Activated naive CD4-positive, alpha-beta T cell treated with anti-CD3 and anti-CD28 coated beads for 36 hours (primary cell): ENCODE results near the gene STEAP1. TPM values are rescaled to one million over a fixed set of nuclear protein-coding genes. Genes with fewer than 3 reads are reported as not detected.

Experiments
- CTCF ChIA-PET: fragments of 350-600 bp; sonication (Branson Sonifier 250); formaldehyde crosslinking; loops from one replicate; lab custom pipeline; 2021; ENCODE audit warnings: antibody characterized with exemption; lab: Charles Lee
- DNase-seq: peaks from one replicate; pipeline ENCODE4 v3.0.0-alpha.2; 2020
- H3K27ac Mint-ChIP-seq: one replicate; pipeline ENCODE4 v1.8.0; 2021; ENCODE audit warnings: mild to moderate bottlenecking, mixed read lengths
- H3K27me3 Mint-ChIP-seq: one replicate; pipeline ENCODE4 v1.8.0; 2021; ENCODE audit warnings: low read depth, mixed read lengths
- H3K36me3 Mint-ChIP-seq: one replicate; pipeline ENCODE4 v1.8.0; 2021; ENCODE audit warnings: low read depth, mixed read lengths
- H3K4me1 Mint-ChIP-seq: one replicate; pipeline ENCODE4 v1.8.0; 2021; ENCODE audit warnings: low read depth, mixed read lengths
- H3K4me3 Mint-ChIP-seq: one replicate; pipeline ENCODE4 v1.8.0; 2021; ENCODE audit warnings: mild to moderate bottlenecking, moderate library complexity, mixed read lengths
- H3K9me3 Mint-ChIP-seq: one replicate; pipeline ENCODE4 v1.8.0; 2021; ENCODE audit warnings: mixed read lengths
- intact Hi-C: fragments of 100-400 bp; cut with micrococcal nuclease; formaldehyde crosslinking; loops from one replicate; pipeline ENCODE4 v1.15.1; 2023
- total RNA-seq, 2 experiments: library from RNA; stranded (reverse); gene quantifications; one replicate each; pipeline ENCODE4 v1.2.3, GENCODE V29; 2021

STEAP1 gene
- total RNA-seq, 2 experiments from 2014 or later: 2.6 to 3.3 TPM

- intact Hi-C loops: no loop called here
- CTCF ChIA-PET: interaction anchor here (1.0 to 1.7 kb wide), 2 partner anchors 16 to 42 kb away, joined by 4 to 6 read pairs; partner anchors contain the start of gene STEAP2
- Mint-ChIP-seq H3K4me3 (no peak overlapping the region), H3K4me1 (no peaks in the 10 kb centered on the region), H3K27me3 (peaks cover 2% of the 10 kb centered on the region), H3K9me3 (peaks cover 17% of the 10 kb centered on the region), H3K36me3 (no peaks in the 10 kb centered on the region), H3K27ac (no peak overlapping the region)
- no peak for DNase-seq
Observed at GRCh38 chr7:90194911-90195809, 40.9 kb downstream of the STEAP1 start.

DNA sequence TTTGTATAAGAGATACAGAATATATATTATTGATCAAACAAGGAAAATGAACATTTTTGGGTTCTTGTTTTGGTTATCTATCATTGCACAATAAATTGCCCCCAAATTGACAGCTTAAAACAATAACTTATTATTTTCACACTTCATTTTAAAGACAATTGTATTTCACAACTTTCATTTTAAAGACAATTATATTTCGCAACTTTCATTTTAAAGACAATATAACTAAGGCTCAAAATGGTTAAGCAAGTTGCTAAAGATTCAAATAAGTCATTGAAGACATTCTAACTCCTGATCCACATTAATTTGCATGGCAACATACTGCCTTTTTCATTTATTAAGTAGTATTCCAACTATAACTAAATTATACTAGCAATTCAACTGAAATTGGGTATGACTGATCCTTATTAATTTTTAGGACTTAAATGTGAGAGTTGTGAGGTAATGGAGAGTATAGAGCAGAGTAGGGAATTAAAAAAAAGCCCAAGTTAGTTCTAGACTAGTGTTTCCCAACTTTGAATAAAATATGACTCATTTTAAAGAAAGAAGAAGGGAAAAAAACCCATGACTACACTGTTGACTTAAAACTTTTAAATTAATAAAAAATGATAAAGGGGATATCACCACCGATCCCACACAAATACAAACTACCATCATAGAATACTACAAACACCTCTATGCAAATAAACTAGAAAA lies 47.4 kb downstream of the STEAP1 start:
- Mint-ChIP-seq H3K27me3 (no peaks in the 10 kb centered on the region), H3K36me3 (no peaks in the 10 kb centered on the region), H3K9me3 (no peaks in the 10 kb centered on the region), H3K4me3 (no peak overlapping the region), H3K27ac (no peak overlapping the region), H3K4me1 (no peaks in the 10 kb centered on the region)
- DNase-seq: no peak
- CTCF ChIA-PET: no interaction called here
- intact Hi-C loops: no loop called here

DNA sequence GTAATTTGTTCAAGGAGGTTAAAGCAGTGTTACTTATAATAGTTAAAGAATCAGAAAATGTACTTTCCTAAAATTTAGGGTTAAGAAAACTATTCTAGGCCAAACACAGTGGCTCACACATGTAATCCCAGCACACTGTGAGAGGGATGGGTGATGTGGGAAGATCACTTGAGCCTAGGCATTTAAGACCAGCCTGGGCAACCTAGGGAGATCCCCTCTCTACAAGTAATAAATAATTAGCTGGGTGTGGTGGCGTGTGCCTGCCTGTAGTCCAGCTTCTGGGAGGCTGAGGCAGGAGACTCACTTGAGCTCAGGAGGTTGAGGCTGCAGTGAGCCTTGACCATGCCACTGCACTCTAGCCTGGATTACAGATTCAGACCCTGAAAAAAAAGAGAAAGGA lies 53.7 kb downstream of the STEAP1 start:
- CTCF ChIA-PET: interaction anchor here (1.0 kb wide), 1 partner anchor 11 kb away, joined by 5 read pairs; no protein-coding TSS in a partner anchor
- intact Hi-C loops: no loop called here

DNA sequence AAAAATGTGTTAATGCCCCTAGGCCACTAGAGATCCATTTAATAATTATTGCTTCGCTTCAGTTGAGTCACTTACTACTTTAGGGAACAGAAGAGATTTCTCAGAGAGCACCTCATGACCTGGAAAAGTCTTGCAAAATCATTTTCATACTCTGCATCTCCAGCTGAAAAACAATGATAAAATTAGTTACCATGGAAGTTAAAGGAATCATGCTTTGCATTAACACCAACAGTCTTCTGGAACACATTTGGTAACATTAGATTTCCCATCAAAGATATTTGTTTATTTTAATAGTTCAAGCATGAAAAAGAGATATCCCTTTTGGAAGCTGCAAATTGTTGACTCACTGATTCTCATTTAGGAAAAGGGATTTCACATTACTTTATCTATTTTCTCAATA lies 55.5 kb downstream of the STEAP1 start:
- H3K27me3 Mint-ChIP-seq: peaks cover 20% of the 10 kb centered on the region
- no peak overlapping the region for H3K4me3 Mint-ChIP-seq
- H3K9me3 Mint-ChIP-seq: no peaks in the 10 kb centered on the region
- CTCF ChIA-PET: interaction anchor here (1.0 kb wide), 1 partner anchor 31 kb away, joined by 3 read pairs; no protein-coding TSS in a partner anchor
- H3K27ac Mint-ChIP-seq: no peak overlapping the region
- no peak for DNase-seq
- H3K4me1 Mint-ChIP-seq: peaks cover 7% of the 10 kb centered on the region
- H3K36me3 Mint-ChIP-seq: no peaks in the 10 kb centered on the region
- intact Hi-C loops: no loop called here

More for the DNA sequence above, 53.7 kb downstream of the STEAP1 start:
- Mint-ChIP-seq H3K4me1 (peaks cover 7% of the 10 kb centered on the region), H3K9me3 (no peaks in the 10 kb centered on the region), H3K36me3 (no peaks in the 10 kb centered on the region), H3K4me3 (no peak overlapping the region), H3K27me3 (peaks cover 20% of the 10 kb centered on the region), H3K27ac (no peak overlapping the region)
- DNase-seq: no peak

GRCh38 chr7:90210475-90210874 lies 56.2 kb downstream of the STEAP1 start:
- no peak overlapping the region for H3K4me3 Mint-ChIP-seq
- no peaks in the 10 kb centered on the region for H3K36me3 Mint-ChIP-seq
- CTCF ChIA-PET: interaction anchor here (1.0 to 2.0 kb wide), 5 partner anchors 14 to 49 kb away, joined by 3 to 8 read pairs (median 4); no protein-coding TSS in a partner anchor
- no peak overlapping the region for H3K27ac Mint-ChIP-seq
- no peaks in the 10 kb centered on the region for H3K9me3 Mint-ChIP-seq
- H3K27me3 Mint-ChIP-seq: peaks cover 20% of the 10 kb centered on the region
- intact Hi-C loops: no loop called here
- no peak for DNase-seq
- H3K4me1 Mint-ChIP-seq: peaks cover 7% of the 10 kb centered on the region

- DNase-seq: no peak
- Mint-ChIP-seq H3K27me3 (peaks cover 20% of the 10 kb centered on the region), H3K9me3 (no peaks in the 10 kb centered on the region), H3K4me1 (peaks cover 7% of the 10 kb centered on the region), H3K36me3 (no peaks in the 10 kb centered on the region), H3K27ac (no peak overlapping the region), H3K4me3 (peak overlapping the region; percentile 63)
- CTCF ChIA-PET: interaction anchor here (0.7 to 2.0 kb wide), 12 partner anchors 12 to 215 kb away, joined by 3 to 9 read pairs (median 4); partner anchors contain the start of gene STEAP1
- intact Hi-C loops: loop anchor here (1.0 kb wide), 1 partner anchor 57 kb away; the partner anchor contains the start of gene STEAP1
Observed at GRCh38 chr7:90210981-90211380, 56.7 kb downstream of the STEAP1 start.

DNA sequence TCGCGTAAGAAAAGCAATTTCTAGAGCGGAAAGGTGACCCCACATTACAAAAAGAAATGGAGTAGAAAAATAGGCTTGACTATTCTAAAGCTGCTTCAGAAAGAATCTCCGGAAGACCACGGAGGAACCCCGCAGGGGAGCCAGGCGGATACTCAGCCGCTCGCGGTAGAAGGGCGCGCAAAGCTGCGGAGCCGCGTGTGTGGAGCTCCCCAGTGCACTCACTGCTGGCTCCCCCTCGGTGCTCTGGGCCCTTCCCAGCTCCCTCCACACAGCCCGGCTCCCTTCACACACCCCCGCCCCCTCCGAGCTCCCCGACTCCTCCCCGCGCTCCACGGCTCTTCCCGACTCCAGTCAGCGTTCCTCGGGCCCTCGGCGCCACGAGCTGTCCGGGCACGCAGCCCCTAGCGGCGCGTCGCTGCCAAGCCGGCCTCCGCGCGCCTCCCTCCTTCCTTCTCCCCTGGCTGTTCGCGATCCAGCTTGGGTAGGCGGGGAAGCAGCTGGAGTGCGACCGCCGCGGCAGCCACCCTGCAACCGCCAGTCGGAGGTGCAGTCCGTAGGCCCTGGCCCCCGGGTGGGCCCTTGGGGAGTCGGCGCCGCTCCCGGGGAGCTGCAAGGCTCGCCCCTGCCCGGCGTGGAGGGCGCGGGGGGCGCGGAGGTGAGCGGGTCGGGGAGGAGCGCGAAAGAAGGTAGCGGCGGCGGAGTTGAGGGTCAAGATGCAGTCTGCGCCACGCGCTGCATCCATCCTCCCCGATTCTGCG lies 57.3 kb downstream of the STEAP1 start, which contains the start of gene STEAP2:
STEAP2 (plus strand) TSS at position 350 of the 758 bp plus-strand sequence. CDS start 13,343 bp downstream, outside the sequence.
- DNase-seq: peak; percentile 51
- Mint-ChIP-seq H3K9me3 (no peaks in the 10 kb centered on the region), H3K4me1 (peaks cover 7% of the 10 kb centered on the region), H3K36me3 (no peaks in the 10 kb centered on the region), H3K4me3 (peak within 1 kb of the TSS; percentile 63), H3K27me3 (peaks cover 23% of the 10 kb centered on the region), H3K27ac (no peak within 1 kb of the TSS)
- intact Hi-C loops: loop anchor here (1.0 kb wide), 1 partner anchor 57 kb away; the partner anchor contains the start of gene STEAP1
- CTCF ChIA-PET: interaction anchor here (0.7 to 2.0 kb wide), 15 partner anchors 12 to 214 kb away, joined by 3 to 9 read pairs (median 4); partner anchors contain the start of gene STEAP1

- H3K4me1 Mint-ChIP-seq: peaks cover 7% of the 10 kb centered on the region
- no peak for DNase-seq
- H3K4me3 Mint-ChIP-seq: no peak overlapping the region
- H3K9me3 Mint-ChIP-seq: no peaks in the 10 kb centered on the region
- peaks cover 23% of the 10 kb centered on the region for H3K27me3 Mint-ChIP-seq
- CTCF ChIA-PET: interaction anchor here (0.7 to 2.0 kb wide), 10 partner anchors 13 to 214 kb away, joined by 3 to 9 read pairs (median 4); partner anchors contain the start of gene STEAP1
- intact Hi-C loops: no loop called here
- H3K36me3 Mint-ChIP-seq: no peaks in the 10 kb centered on the region
- no peak overlapping the region for H3K27ac Mint-ChIP-seq
Observed at GRCh38 chr7:90212149-90212495, 57.9 kb downstream of the STEAP1 start.

- intact Hi-C loops: no loop called here
- peaks cover 7% of the 10 kb centered on the region for H3K4me1 Mint-ChIP-seq
- H3K27me3 Mint-ChIP-seq: peaks cover 23% of the 10 kb centered on the region
- no peak for DNase-seq
- no peak overlapping the region for H3K4me3 Mint-ChIP-seq
- CTCF ChIA-PET: interaction anchor here (0.6 kb wide), 1 partner anchor 43 kb away, joined by 4 read pairs; no protein-coding TSS in a partner anchor
- H3K27ac Mint-ChIP-seq: no peak overlapping the region
- H3K9me3 Mint-ChIP-seq: no peaks in the 10 kb centered on the region
- H3K36me3 Mint-ChIP-seq: no peaks in the 10 kb centered on the region
Observed at GRCh38 chr7:90213521-90213920, 59.3 kb downstream of the STEAP1 start.
